Chondrocyte (in vitro differentiated cells): ENCODE results near the gene VEZT. TPM values are rescaled to one million over a fixed set of nuclear protein-coding genes. Genes with fewer than 3 reads are reported as not detected.
A peak's percentile ranks its signal among the peaks of the same experiment; 100 is the strongest.

ENCODE experiments used
- DNase-seq: peaks from one replicate; pipeline ENCODE4 v3.0.0; 2021; ENCODE audit warnings: mixed read lengths, low spot score
- H3K27ac Mint-ChIP-seq: one replicate; pipeline ENCODE4 v1.8.0; 2021; ENCODE audit warnings: mild to moderate bottlenecking, moderate library complexity, mixed read lengths; ENCODE audit not compliant: unreplicated experiment
- H3K27me3 Mint-ChIP-seq: 2 replicates; pipeline ENCODE4 v1.8.0; 2021; ENCODE audit warnings: low read depth, mixed read lengths
- H3K36me3 Mint-ChIP-seq: 2 replicates; pipeline ENCODE4 v1.8.0; 2021; ENCODE audit warnings: low read depth, mixed read lengths
- H3K4me1 Mint-ChIP-seq: 2 replicates; pipeline ENCODE4 v1.8.0; 2021; ENCODE audit warnings: low read depth, mild to moderate bottlenecking, mixed read lengths
- H3K4me3 Mint-ChIP-seq: one replicate; pipeline ENCODE4 v1.8.0; 2021; ENCODE audit warnings: mild to moderate bottlenecking, moderate library complexity, mixed read lengths; ENCODE audit not compliant: unreplicated experiment
- H3K9me3 Mint-ChIP-seq: 2 replicates; pipeline ENCODE4 v1.8.0; 2021; ENCODE audit warnings: low read depth, mixed read lengths
- CTCF ChIP-seq: fragments of 200-600 bp; sonication (generic); IDR thresholded peaks from 2 replicates; pipeline ENCODE4 v1.5.0; 2021; ENCODE audit warnings: antibody characterized with exemption, mild to moderate bottlenecking, moderate library complexity
- total RNA-seq: library from RNA; stranded (reverse); gene quantifications from 3 replicates; pipeline ENCODE4 v1.2.1, GENCODE V29; 2021

Gene VEZT
- total RNA-seq, 1 donor from 2014 or later: 74.7 TPM

GRCh38 chr12:95265765-95266164 is 48.2 kb downstream of the VEZT start:
- DNase-seq: no peak
- Mint-ChIP-seq H3K27ac (no peak overlapping the region), H3K9me3 (no peaks in the 10 kb centered on the region), H3K27me3 (no peaks in the 10 kb centered on the region), H3K36me3 (peaks cover 5% of the 10 kb centered on the region), H3K4me3 (no peak overlapping the region), H3K4me1 (peaks cover 3% of the 10 kb centered on the region)
- no peak for TF ChIP-seq CTCF

GRCh38 chr12:95266254-95266653 is 48.6 kb downstream of the VEZT start:
- Mint-ChIP-seq H3K9me3 (no peaks in the 10 kb centered on the region), H3K27ac (no peak overlapping the region), H3K4me1 (peaks cover 4% of the 10 kb centered on the region), H3K4me3 (no peak overlapping the region), H3K27me3 (no peaks in the 10 kb centered on the region), H3K36me3 (peaks cover 4% of the 10 kb centered on the region)
- no peak for DNase-seq
- TF ChIP-seq CTCF: no peak

- H3K9me3 Mint-ChIP-seq: no peaks in the 10 kb centered on the region
- no peaks in the 10 kb centered on the region for H3K27me3 Mint-ChIP-seq
- no peak overlapping the region for H3K27ac Mint-ChIP-seq
- DNase-seq: no peak
- peaks cover 14% of the 10 kb centered on the region for H3K36me3 Mint-ChIP-seq
- peaks cover 5% of the 10 kb centered on the region for H3K4me1 Mint-ChIP-seq
- H3K4me3 Mint-ChIP-seq: no peak overlapping the region
- no peak for TF ChIP-seq CTCF
Measured at GRCh38 chr12:95269892-95270291, 52.3 kb downstream of the VEZT start.

- Mint-ChIP-seq H3K36me3 (peaks cover 13% of the 10 kb centered on the region), H3K4me3 (no peak overlapping the region), H3K9me3 (no peaks in the 10 kb centered on the region), H3K27me3 (no peaks in the 10 kb centered on the region), H3K27ac (no peak overlapping the region), H3K4me1 (peaks cover 6% of the 10 kb centered on the region)
- no peak for DNase-seq
- TF ChIP-seq CTCF: no peak
Measured at GRCh38 chr12:95271465-95271864, 53.9 kb downstream of the VEZT start.

GRCh38 chr12:95277139-95277538 is 59.5 kb downstream of the VEZT start:
- DNase-seq: no peak
- Mint-ChIP-seq H3K36me3 (peaks cover 26% of the 10 kb centered on the region), H3K4me3 (no peak overlapping the region), H3K27ac (peak overlapping the region; percentile 73), H3K4me1 (peaks cover 13% of the 10 kb centered on the region), H3K9me3 (no peaks in the 10 kb centered on the region), H3K27me3 (no peaks in the 10 kb centered on the region)
- no peak for TF ChIP-seq CTCF
